ENCODE measurements around the gene CMBL. TPM values are rescaled to one million over a fixed set of nuclear protein-coding genes. Genes with fewer than 3 reads are reported as not detected.

The CMBL gene
- total RNA-seq, 1 donor from 2014 or later: 20.5 TPM

DNA sequence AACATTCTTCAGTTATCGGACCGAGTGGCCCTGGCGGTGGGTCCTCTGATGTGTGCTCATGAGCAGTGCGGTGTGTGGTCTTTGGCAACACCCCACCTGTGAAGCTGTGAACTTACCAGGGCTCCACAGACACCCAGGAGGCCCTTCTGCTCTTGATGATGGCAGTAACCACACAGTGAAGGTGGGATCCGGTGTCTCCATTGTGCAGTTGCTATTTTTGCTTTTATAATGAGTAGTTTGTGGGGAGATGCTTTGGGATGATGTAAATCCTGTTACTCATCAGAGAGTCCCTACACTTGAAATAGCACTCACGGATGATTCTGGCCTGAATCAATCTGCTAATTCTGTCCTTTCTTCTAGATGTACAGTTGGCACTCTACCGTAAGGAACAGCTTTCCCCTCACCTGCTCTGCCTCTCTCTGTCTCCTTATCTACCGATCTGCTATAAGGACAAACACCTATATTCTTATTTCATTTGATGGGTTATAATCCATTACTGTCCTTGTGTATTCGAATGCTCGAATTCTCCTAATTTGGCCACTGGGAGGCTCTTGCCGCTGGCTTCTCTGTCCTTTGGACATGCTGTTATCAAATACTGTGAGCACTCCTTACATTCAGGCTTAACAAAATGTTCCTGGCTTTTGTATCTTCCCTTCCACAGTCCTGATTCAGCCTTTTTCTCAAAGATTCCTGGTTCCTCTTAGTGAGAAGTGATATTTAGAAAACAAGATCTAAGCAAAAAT is 78.2 kb downstream of the CMBL start:
- Mint-ChIP-seq H3K27ac (ENCODE audit: unreplicated experiment) (peak overlapping the region; percentile 71), H3K4me1 (ENCODE audit: low read depth) (peaks cover 25% of the 10 kb centered on the region)
- no peak for DNase-seq (ENCODE audit: low spot score)

DNA sequence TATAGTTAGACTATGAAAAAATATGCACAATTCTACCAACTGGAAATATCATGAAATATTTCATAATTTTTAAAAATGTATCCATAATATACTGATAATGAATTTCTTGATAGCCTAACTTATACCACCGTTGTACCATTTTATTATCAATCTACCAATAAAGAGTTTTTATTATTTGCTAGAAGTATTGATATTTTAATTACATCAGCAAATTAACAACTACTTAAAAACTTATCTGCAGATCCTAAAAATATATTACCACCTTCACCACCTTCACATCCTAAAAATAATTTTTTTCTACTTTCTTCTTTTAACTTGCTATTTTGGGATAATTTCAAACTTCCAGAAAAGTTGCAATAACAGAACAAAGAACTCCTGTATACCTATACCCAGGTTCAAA is 79.4 kb downstream of the CMBL start:
- Mint-ChIP-seq H3K27ac (ENCODE audit: unreplicated experiment) (no peak overlapping the region), H3K27me3 (ENCODE audit: low read depth) (no peaks in the 10 kb centered on the region), H3K4me1 (ENCODE audit: low read depth) (peaks cover 18% of the 10 kb centered on the region), H3K4me3 (ENCODE audit: unreplicated experiment) (no peak overlapping the region), H3K36me3 (ENCODE audit: low read depth) (peaks cover 14% of the 10 kb centered on the region), H3K9me3 (ENCODE audit: low read depth) (peaks cover 5% of the 10 kb centered on the region)
- TF ChIP-seq, protein P1, sequence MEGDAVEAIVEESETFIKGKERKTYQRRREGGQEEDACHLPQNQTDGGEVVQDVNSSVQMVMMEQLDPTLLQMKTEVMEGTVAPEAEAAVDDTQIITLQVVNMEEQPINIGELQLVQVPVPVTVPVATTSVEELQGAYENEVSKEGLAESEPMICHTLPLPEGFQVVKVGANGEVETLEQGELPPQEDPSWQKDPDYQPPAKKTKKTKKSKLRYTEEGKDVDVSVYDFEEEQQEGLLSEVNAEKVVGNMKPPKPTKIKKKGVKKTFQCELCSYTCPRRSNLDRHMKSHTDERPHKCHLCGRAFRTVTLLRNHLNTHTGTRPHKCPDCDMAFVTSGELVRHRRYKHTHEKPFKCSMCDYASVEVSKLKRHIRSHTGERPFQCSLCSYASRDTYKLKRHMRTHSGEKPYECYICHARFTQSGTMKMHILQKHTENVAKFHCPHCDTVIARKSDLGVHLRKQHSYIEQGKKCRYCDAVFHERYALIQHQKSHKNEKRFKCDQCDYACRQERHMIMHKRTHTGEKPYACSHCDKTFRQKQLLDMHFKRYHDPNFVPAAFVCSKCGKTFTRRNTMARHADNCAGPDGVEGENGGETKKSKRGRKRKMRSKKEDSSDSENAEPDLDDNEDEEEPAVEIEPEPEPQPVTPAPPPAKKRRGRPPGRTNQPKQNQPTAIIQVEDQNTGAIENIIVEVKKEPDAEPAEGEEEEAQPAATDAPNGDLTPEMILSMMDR (IDR thresholded peaks at IDR 0.05): no peak
- DNase-seq (ENCODE audit: low spot score): no peak

More for the DNA sequence above, 78.2 kb downstream of the CMBL start:
- peaks cover 5% of the 10 kb centered on the region for H3K9me3 Mint-ChIP-seq (ENCODE audit: low read depth)
- TF ChIP-seq, protein P1 (IDR thresholded peaks at IDR 0.05): peak; percentile 51
- peaks cover 14% of the 10 kb centered on the region for H3K36me3 Mint-ChIP-seq (ENCODE audit: low read depth)
- H3K4me3 Mint-ChIP-seq (ENCODE audit: unreplicated experiment): no peak overlapping the region
- H3K27me3 Mint-ChIP-seq (ENCODE audit: low read depth): no peaks in the 10 kb centered on the region

Other genes with a start within 250 kb of the CMBL start
- 15.6 to 21.2 TPM (median 18.8 TPM) in 3 replicates for gene ATPSCKMT, start 58.0 kb downstream of the CMBL start, total RNA-seq
- 161 to 170 TPM (median 165 TPM) in 3 replicates for gene CCT5, start 57.6 kb downstream of the CMBL start, total RNA-seq
- gene MARCHF6, start 45.8 kb upstream of the CMBL start, total RNA-seq: 143 to 197 TPM (median 149 TPM) in 3 replicates
- gene ROPN1L, start 134.0 kb upstream of the CMBL start, total RNA-seq: 0.37 to 0.64 TPM (median 0.39 TPM) in 3 replicates